Activated T-helper 1 cell treated with anti-CD3 and anti-CD28 coated beads, Interleukin-12 subunit alpha, Interleukin-12 subunit beta, Interleukin-2, Interleukin-4 antibody, amounts not matched to agents 30 ng/mL and 10 ng/mL and 1 ng/mL, durations not matched to agents 14 hours and 24 hours and 36 hours (primary cell): ENCODE results near the gene GATA2. TPM values are rescaled to one million over a fixed set of nuclear protein-coding genes. Genes with fewer than 3 reads are reported as not detected.

Experiments used
- DNase-seq: peaks from one replicate; pipeline ENCODE4 v3.0.0; 2021; ENCODE audit warnings: low spot score
- H3K27ac Mint-ChIP-seq: one replicate; pipeline ENCODE4 v1.8.0; 2021; ENCODE audit warnings: mild to moderate bottlenecking, mixed read lengths
- H3K27me3 Mint-ChIP-seq: one replicate; pipeline ENCODE4 v1.8.0; 2022; ENCODE audit warnings: mild to moderate bottlenecking, moderate library complexity, mixed read lengths; ENCODE audit not compliant: insufficient read depth
- H3K36me3 Mint-ChIP-seq: one replicate; pipeline ENCODE4 v1.8.0; 2021; ENCODE audit warnings: low read depth, mixed read lengths
- H3K4me1 Mint-ChIP-seq: one replicate; pipeline ENCODE4 v1.8.0; 2021; ENCODE audit warnings: low read depth, mixed read lengths
- H3K4me3 Mint-ChIP-seq: one replicate; pipeline ENCODE4 v1.8.0; 2021; ENCODE audit warnings: mild to moderate bottlenecking, moderate library complexity, mixed read lengths
- H3K9me3 Mint-ChIP-seq: one replicate; pipeline ENCODE4 v1.8.0; 2021; ENCODE audit warnings: mixed read lengths
- intact Hi-C: fragments of 100-400 bp; cut with micrococcal nuclease; formaldehyde crosslinking; loops from one replicate; pipeline ENCODE4 v1.15.1; 2024
- total RNA-seq: library from RNA; stranded (reverse); gene quantifications from 2 replicates; pipeline ENCODE4 v1.2.3, GENCODE V29; 2022

The GATA2 gene
- total RNA-seq, 1 donor from 2014 or later = 0.18 TPM

DNA sequence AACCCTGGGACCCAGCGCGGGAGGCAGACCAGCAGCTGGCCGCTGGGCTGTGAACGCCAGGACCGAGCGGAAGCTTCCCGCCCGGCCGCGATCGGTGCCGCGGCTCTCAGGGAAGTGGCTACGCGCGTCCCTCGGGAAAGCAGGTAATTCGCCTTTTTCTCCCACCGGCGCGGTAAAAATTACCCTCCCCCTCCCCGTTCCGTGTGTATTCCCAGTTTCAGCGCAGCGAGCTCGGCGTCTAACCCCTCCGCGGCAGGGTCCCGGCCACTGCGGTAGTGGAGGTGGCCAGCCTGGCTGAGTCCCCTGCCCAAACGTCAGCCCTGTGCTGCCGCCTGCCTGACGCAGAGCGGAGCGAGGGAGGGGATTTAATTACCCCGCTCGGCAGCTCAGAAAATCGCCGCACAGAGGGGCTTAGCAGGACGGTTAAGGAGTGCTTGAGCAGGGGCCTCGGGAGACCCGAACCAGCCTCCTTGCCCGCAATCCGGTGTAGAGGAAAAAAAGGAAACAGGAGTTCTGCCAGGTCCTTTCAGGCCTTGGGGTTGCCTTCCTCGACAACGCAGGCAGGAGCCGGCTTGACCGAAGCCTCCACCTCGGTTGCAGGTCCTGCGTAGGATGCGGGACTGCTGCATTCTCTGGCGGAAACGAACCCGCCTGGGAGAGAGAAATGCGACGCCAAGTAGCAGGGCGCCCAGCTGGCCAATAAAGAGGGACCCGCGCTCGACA is 2.9 kb downstream of the GATA2 start:
- Mint-ChIP-seq H3K27me3 (peaks cover 64% of the 10 kb centered on the region), H3K4me1 (peaks cover 13% of the 10 kb centered on the region), H3K9me3 (no peaks in the 10 kb centered on the region), H3K4me3 (peak overlapping the region; percentile 77), H3K36me3 (no peaks in the 10 kb centered on the region), H3K27ac (peak overlapping the region; percentile 70)
- intact Hi-C loops = no loop called here
- no peak for DNase-seq

DNA sequence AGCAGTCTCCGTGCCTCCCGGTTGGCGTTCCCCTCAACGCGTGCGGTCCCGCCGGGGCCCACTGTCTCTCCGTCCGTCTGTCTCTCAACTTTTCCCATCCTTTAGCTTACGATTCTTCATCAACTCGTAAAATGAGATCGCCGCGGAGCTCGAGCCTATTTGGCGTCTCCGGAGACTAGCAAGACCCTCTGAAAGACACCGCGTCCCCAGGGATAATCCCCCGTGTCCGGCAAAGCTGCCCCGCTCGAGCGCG is 3.4 kb downstream of the GATA2 start:
- H3K4me1 Mint-ChIP-seq = peaks cover 13% of the 10 kb centered on the region
- H3K36me3 Mint-ChIP-seq = no peaks in the 10 kb centered on the region
- peaks cover 65% of the 10 kb centered on the region for H3K27me3 Mint-ChIP-seq
- H3K27ac Mint-ChIP-seq = peak overlapping the region; percentile 65
- H3K9me3 Mint-ChIP-seq = no peaks in the 10 kb centered on the region
- intact Hi-C loops = no loop called here
- no peak for DNase-seq
- H3K4me3 Mint-ChIP-seq = peak overlapping the region; percentile 77

DNA sequence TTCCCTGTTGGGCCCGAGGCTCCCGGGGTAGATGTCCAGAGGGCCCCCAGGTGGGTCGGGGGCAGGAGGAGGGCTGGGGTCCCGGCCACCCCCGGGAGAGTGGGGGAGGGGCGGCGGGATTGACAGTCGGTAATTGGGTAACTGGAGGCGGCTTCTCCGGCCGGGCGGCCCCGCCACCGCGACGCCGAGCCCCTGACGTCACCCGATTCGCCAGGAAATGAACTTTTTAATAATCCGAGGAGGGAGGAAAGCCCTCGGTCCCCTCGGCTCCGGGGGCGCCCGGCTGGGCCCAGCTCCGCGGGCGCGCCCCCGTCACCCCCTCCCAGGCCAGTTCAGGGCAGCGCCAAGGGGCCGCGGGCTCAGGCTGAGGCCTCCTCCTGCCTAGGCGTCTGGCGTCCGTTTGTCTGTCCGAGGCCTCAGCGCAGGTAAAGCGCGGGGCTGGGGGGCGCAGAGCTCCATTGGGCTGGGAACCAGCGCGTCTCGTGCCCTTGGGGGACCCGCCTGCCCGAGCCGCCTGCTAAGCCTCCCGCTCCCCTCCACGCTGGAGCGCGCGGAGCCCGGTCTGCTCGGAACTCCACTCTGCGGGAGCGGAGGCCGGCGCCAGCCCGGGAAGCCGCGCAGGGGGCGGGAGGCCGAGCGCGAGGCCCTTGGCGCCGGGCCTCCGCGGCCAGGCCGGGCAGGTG is 3.9 kb downstream of the GATA2 start:
- Mint-ChIP-seq H3K9me3 (no peaks in the 10 kb centered on the region), H3K36me3 (no peaks in the 10 kb centered on the region), H3K4me1 (peaks cover 13% of the 10 kb centered on the region), H3K27me3 (peaks cover 66% of the 10 kb centered on the region), H3K27ac (no peak overlapping the region), H3K4me3 (no peak overlapping the region)
- no peak for DNase-seq
- intact Hi-C loops = no loop called here

DNA sequence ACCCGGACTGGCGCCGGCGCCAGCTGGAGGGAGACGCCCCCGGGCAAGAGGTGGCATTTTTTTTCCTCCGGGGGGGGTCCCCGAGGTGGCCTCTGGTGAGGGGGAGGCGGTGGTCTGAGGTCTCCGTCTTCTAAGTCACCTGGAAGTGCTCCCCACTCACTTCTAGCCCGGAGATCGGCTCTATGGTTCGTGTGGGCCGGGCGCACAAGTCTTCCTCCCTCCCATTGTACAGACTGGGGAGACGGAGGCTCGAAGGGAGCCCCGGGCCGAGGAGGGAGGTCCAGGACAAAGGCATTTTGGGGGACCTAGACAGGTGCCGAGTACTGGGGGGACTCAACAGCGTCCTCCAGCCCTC is 4.4 kb downstream of the GATA2 start:
- peaks cover 64% of the 10 kb centered on the region for H3K27me3 Mint-ChIP-seq
- no peaks in the 10 kb centered on the region for H3K36me3 Mint-ChIP-seq
- H3K27ac Mint-ChIP-seq = peak overlapping the region; percentile 34
- intact Hi-C loops = no loop called here
- H3K4me1 Mint-ChIP-seq = peaks cover 15% of the 10 kb centered on the region
- H3K4me3 Mint-ChIP-seq = peak overlapping the region; percentile 58
- H3K9me3 Mint-ChIP-seq = no peaks in the 10 kb centered on the region
- no peak for DNase-seq

DNA sequence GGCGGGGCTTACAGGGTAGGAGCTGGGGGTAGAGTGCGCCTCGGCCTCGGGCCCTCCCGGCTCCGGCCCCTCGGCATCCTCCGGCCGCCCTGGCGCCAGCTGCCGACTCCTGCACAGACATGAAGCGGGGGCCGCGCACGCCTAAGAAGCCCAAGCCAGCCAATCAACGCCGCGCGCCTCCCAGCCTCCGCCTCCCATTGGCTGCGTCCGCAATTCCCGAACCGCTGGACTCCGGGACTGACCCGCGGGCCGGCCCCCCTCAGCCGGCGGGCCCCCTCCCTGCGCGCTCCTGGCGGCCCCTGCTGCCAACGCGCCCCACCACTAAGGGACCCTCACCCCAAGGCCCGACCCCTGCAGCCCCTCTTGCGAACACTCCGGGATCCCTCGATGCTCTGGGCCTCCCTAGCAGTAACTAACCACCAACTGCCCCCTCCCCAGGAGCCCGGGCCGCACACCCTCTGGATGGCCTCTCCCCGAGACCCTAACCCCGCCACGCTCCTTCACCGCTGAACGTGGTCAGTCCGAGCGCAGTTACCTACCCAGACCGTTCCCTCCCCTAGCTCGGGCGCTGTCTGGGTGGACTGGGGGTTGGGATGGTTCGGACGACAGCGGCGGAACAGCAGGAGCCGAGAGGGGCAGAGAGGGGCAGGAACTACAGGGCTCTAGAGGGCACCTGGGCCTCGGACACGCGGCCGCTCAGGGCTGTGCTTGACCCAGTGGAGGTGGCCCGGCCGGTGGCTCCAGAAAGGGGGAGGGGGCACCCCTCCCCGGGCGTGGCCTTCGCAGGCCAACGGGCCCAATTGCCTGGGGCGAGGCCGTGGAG is 5.0 kb downstream of the GATA2 start:
- Mint-ChIP-seq H3K27ac (no peak overlapping the region), H3K36me3 (no peaks in the 10 kb centered on the region), H3K9me3 (no peaks in the 10 kb centered on the region), H3K4me3 (no peak overlapping the region), H3K4me1 (peaks cover 21% of the 10 kb centered on the region), H3K27me3 (peaks cover 67% of the 10 kb centered on the region)
- DNase-seq = no peak
- intact Hi-C loops = loop anchor here (1.0 kb wide), 2 partner anchors 9 to 41 kb away; no protein-coding TSS in a partner anchor

GRCh38 chr3:128487538-128487812 is 5.5 kb downstream of the GATA2 start:
- intact Hi-C loops = loop anchor here (1.0 kb wide), 2 partner anchors 10 to 40 kb away; no protein-coding TSS in a partner anchor
- no peak for DNase-seq
- peaks cover 22% of the 10 kb centered on the region for H3K4me1 Mint-ChIP-seq
- peak overlapping the region; percentile 82 for H3K4me3 Mint-ChIP-seq
- peak overlapping the region; percentile 43 for H3K27ac Mint-ChIP-seq
- H3K36me3 Mint-ChIP-seq = no peaks in the 10 kb centered on the region
- H3K27me3 Mint-ChIP-seq = peaks cover 71% of the 10 kb centered on the region
- H3K9me3 Mint-ChIP-seq = no peaks in the 10 kb centered on the region

GRCh38 chr3:128486681-128487537 is 6.1 kb downstream of the GATA2 start:
- H3K27me3 Mint-ChIP-seq = peaks cover 74% of the 10 kb centered on the region
- H3K4me1 Mint-ChIP-seq = peaks cover 22% of the 10 kb centered on the region
- intact Hi-C loops = loop anchor here (1.0 kb wide), 2 partner anchors 10 to 40 kb away; no protein-coding TSS in a partner anchor
- H3K4me3 Mint-ChIP-seq = peak overlapping the region; percentile 82
- no peaks in the 10 kb centered on the region for H3K9me3 Mint-ChIP-seq
- no peak for DNase-seq
- peak overlapping the region; percentile 43 for H3K27ac Mint-ChIP-seq
- no peaks in the 10 kb centered on the region for H3K36me3 Mint-ChIP-seq

DNA sequence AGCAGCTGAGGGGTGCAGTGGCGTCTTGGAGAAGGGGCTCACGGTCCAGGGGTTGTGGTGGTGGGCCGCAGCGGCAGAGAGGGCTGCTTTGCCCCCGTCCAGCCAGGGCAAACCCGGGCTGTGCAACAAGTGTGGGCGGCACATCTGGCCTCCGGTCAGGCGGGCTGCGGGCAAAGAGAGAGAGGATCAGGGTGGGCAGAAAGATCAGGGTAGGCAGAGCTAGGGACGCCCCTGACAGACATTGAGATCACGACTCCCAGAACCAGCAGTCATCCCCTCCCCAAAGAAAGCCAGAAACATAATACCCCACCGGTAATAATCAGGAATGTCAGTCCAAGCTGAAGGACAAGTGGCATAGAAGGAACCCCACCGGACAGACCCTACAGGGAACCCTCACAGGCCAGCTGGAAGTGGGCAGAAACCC is 6.8 kb downstream of the GATA2 start:
- H3K27me3 Mint-ChIP-seq = peaks cover 72% of the 10 kb centered on the region
- no peak overlapping the region for H3K27ac Mint-ChIP-seq
- H3K36me3 Mint-ChIP-seq = no peaks in the 10 kb centered on the region
- H3K4me3 Mint-ChIP-seq = peak overlapping the region; percentile 82
- DNase-seq = no peak
- H3K4me1 Mint-ChIP-seq = peaks cover 22% of the 10 kb centered on the region
- H3K9me3 Mint-ChIP-seq = no peaks in the 10 kb centered on the region
- intact Hi-C loops = no loop called here

DNA sequence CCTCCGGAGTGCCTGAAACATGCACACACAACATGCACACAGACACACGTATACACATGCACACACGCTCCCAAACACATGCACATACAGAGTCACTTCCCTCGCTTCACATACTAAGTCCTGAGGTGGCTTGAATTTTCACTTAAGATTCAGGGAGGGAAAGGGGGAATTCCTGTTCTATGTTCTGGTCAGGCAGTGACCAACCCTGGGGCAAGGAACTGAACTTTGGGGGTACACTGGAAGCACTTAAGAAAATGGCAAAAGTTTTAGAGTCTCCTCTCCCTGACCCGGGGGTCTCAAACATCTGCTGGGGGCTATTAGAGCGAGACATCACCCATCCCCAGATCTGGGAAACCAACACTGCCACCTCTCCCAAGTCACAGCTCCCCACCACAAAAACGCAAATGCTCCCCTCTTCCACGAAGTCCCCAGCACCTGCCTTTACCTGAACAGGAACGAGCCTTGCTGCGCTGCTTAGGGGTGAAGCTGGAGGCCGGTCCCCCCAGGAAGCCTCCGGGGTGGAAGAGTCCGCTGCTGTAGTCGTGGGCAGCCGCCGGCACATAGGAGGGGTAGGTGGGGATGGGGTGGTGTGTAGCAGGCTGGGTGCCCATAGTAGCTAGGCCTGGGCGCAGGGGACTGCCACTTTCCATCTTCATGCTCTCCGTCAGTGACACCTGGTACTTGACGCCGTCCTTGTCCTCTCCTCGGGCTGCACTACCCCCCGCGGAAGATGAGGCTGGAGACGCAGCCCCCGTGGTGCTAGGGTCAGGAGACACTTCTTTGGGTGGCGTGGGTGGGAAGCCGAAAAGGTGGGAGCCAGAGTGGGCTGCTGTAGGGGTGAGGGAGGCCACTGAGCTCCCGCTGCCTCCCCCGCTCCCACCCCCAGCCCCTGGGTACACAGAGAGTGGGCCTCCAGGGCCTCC is 7.5 kb downstream of the GATA2 start:
- peak overlapping the region; percentile 49 for H3K4me3 Mint-ChIP-seq
- intact Hi-C loops = no loop called here
- no peaks in the 10 kb centered on the region for H3K36me3 Mint-ChIP-seq
- DNase-seq = no peak
- no peaks in the 10 kb centered on the region for H3K9me3 Mint-ChIP-seq
- peaks cover 22% of the 10 kb centered on the region for H3K4me1 Mint-ChIP-seq
- H3K27me3 Mint-ChIP-seq = peaks cover 68% of the 10 kb centered on the region
- no peak overlapping the region for H3K27ac Mint-ChIP-seq

GRCh38 chr3:128484404-128485281 is 8.4 kb downstream of the GATA2 start:
- no peak for DNase-seq
- H3K36me3 Mint-ChIP-seq = no peaks in the 10 kb centered on the region
- H3K4me1 Mint-ChIP-seq = peaks cover 16% of the 10 kb centered on the region
- H3K9me3 Mint-ChIP-seq = no peaks in the 10 kb centered on the region
- H3K27me3 Mint-ChIP-seq = peaks cover 64% of the 10 kb centered on the region
- no peak overlapping the region for H3K27ac Mint-ChIP-seq
- H3K4me3 Mint-ChIP-seq = peak overlapping the region; percentile 49
- intact Hi-C loops = no loop called here

- Mint-ChIP-seq H3K4me3 (no peak overlapping the region), H3K27ac (no peak overlapping the region)
Measured at GRCh38 chr3:128483657-128484403, 9.2 kb downstream of the GATA2 start.

More at GRCh38 chr3:128483657-128484403, 9.2 kb downstream of the GATA2 start:
- no peaks in the 10 kb centered on the region for H3K9me3 Mint-ChIP-seq
- intact Hi-C loops = loop anchor here (1.0 kb wide), 1 partner anchor 8 kb away; no protein-coding TSS in a partner anchor
- DNase-seq = no peak
- no peaks in the 10 kb centered on the region for H3K36me3 Mint-ChIP-seq
- peaks cover 65% of the 10 kb centered on the region for H3K27me3 Mint-ChIP-seq
- peaks cover 15% of the 10 kb centered on the region for H3K4me1 Mint-ChIP-seq
